AG09319 (cell line): Measurements from ENCODE around the gene KPNA1.
"Not testable (repeated sequence)": the region's sequence is repeated elsewhere in the genome, so short reads cannot be mapped to it uniquely, and the experiment has no call there.

Experiments
- DNase-seq: peaks from one replicate; pipeline ENCODE4 v3.0.0-alpha.2; 2010; ENCODE audit warnings: low read depth; ENCODE audit errors: extremely low read depth
- CTCF ChIP-seq: IDR thresholded peaks from 2 replicates; pipeline ENCODE4 v1.5.1; 2011; ENCODE audit warnings: low read depth, mild to moderate bottlenecking, inconsistent platforms, low read length, moderate library complexity

Gene KPNA1

GRCh38 chr3:122461806-122462205, 52.9 kb downstream of the KPNA1 start:
- no peak for DNase-seq
- no peak for TF ChIP-seq CTCF

- peak; percentile 23 for DNase-seq
- peak; percentile 48 for TF ChIP-seq CTCF
Measured at GRCh38 chr3:122458992-122459391, 55.7 kb downstream of the KPNA1 start.

- DNase-seq: no peak
- TF ChIP-seq CTCF: no peak
Measured at GRCh38 chr3:122457706-122458105, 57.0 kb downstream of the KPNA1 start.

GRCh38 chr3:122456074-122456473, 58.7 kb downstream of the KPNA1 start:
- no peak for DNase-seq
- TF ChIP-seq CTCF: no peak

GRCh38 chr3:122451371-122451770, 63.4 kb downstream of the KPNA1 start:
- TF ChIP-seq CTCF: no peak
- no peak for DNase-seq

- DNase-seq: not testable (repeated sequence)
Measured at GRCh38 chr3:122448218-122448617, 66.5 kb downstream of the KPNA1 start.

GRCh38 chr3:122444491-122444887, 70.2 kb downstream of the KPNA1 start:
- DNase-seq: not testable (repeated sequence)

- DNase-seq: not testable (repeated sequence)
Measured at GRCh38 chr3:122443762-122444490, 70.8 kb downstream of the KPNA1 start.

- DNase-seq: no peak
- no peak for TF ChIP-seq CTCF
Measured at GRCh38 chr3:122443090-122443489, 71.6 kb downstream of the KPNA1 start.
